Omental fat pad (tissue), 4 donors: Measurements from ENCODE around the gene GATAD2B. TPM values are rescaled to one million over a fixed set of nuclear protein-coding genes. Genes with fewer than 3 reads are reported as not detected.

Experiments
- ATAC-seq: fragments of 150-250 bp; one replicate; pipeline ENCODE4 v1.9.1; 2016; ENCODE audit warnings: mild to moderate bottlenecking, moderate library complexity; ENCODE audit not compliant: low FRiP score
- DNase-seq: peaks from one replicate; pipeline ENCODE4 v3.0.0-alpha.2; 2019; ENCODE audit warnings: low spot score
- total RNA-seq, 4 donors: library from RNA; depleted of rRNA; stranded (reverse); fragments of >200 nt; gene quantifications; one replicate each; pipeline ENCODE4 v1.1.0, GENCODE V29; 2016
- TF ChIP-seq, protein P1 (sequence below), 3 donors: fragments of 450-650 bp; IDR thresholded peaks; one replicate each; pipeline ENCODE4 v1.5.1; 2016 to 2017; ENCODE audit warnings: antibody characterized with exemption in 3 of 3, mild to moderate bottlenecking in 3 of 3, moderate library complexity in 2 of 3

GATAD2B gene
- total RNA-seq, 4 donors from 2014 or later, result 14.3 to 26.2 (median 17.8) TPM

DNA sequence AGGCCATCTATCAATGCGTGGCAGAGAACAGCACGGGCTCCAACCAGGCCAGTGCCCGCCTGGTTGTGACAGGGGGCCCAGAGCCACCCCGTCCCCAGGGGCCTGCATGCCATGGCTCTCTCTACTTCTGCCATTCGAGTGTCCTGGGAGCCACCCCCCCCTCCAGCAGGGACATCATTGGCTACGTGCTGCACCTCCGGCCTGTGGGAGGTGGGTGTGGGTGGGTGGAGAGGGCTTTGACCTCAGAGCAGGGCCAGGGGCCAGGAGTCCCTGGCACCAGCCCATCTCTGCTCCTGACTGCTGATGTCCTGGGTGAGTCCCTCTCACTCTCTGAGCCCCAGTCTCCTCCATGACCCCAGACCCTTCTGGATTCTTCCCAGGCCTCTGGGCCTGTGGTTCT, 122.3 kb downstream of the GATAD2B start:
- no peak for ATAC-seq
- TF ChIP-seq, protein P1, sequence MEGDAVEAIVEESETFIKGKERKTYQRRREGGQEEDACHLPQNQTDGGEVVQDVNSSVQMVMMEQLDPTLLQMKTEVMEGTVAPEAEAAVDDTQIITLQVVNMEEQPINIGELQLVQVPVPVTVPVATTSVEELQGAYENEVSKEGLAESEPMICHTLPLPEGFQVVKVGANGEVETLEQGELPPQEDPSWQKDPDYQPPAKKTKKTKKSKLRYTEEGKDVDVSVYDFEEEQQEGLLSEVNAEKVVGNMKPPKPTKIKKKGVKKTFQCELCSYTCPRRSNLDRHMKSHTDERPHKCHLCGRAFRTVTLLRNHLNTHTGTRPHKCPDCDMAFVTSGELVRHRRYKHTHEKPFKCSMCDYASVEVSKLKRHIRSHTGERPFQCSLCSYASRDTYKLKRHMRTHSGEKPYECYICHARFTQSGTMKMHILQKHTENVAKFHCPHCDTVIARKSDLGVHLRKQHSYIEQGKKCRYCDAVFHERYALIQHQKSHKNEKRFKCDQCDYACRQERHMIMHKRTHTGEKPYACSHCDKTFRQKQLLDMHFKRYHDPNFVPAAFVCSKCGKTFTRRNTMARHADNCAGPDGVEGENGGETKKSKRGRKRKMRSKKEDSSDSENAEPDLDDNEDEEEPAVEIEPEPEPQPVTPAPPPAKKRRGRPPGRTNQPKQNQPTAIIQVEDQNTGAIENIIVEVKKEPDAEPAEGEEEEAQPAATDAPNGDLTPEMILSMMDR (IDR thresholded peaks at IDR 0.05), result no peak
- no peak for DNase-seq

DNA sequence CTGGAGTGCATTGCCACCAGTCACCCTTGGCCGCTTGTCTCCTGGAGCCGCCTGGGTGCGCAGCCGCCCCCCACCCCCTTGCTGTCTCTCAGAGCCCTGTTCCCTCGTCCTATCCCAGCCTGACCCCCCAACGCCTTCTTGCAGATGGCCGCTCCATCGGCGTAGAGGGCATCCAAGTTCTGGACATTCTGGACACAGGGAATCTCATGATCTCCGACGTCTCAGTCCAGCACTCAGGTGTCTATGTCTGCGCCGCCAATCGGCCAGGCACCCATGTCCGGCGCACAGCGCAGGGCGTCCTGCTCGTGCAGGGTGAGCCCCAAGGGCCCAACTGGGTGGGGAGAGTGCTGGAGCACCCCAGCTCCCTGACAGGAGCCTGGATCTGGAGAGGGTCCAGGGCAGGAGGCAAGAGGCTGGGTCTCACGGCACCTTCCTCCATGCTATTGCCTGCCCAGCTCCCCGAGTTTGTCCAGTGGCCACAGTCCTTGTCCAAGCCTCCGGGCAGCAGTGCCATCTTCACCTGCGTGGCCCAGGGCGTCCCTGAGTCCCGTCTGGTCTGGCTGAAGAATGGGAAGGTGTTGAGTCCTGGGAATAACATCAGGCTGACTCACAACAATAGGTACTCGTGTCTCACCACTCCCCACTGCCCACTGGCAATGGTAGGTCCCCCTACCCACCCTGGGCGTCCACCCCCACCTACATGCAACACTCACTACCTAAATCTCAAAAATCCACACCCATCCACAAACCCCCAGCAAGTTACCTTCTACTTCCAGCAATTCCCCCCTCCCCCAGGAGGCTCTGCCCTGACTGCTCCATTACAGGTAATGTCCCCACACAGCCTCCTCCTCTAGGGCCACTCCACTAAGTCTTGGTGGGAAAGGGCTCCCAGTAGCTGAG, 123.0 kb downstream of the GATAD2B start:
- no peak for ATAC-seq
- DNase-seq, result no peak
- TF ChIP-seq, protein P1 (IDR thresholded peaks at IDR 0.05), result no peak

DNA sequence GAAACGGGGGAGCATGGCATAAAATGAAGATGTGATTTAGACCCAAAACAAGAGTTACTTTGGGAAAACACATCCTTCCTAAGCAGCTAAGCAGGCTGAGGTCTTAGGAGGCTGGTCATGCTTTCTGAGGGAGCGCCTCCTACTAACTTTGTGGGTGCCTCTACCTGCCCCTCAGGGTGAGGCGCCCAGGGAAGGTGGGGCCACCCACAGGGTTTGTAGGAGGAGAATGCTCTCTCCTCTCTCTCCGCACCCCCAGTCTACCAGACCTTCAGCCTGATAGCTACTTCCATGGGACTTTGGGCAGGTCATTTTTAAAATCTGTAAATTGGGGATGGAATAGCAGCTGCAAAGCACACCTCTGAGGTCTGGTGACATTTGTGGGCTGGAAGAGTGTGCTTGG, 123.8 kb downstream of the GATAD2B start:
- DNase-seq (no peak), ATAC-seq (no peak)
- TF ChIP-seq, protein P1 (IDR thresholded peaks at IDR 0.05), result no peak

DNA sequence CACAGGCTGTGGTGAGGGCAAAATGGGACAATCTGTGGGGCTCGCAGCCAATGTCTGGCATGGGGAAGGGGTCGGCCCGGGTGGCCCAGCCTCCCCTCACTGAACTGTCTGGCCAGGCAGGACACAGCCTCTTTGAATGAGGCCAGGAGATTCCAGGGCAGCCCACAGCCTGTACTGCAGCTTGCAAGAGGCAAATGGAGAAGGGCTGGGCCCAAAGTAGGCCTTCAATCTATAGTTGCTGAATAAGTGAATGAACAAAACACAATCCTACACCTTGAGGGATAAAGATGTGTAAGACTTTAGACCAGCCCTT, 124.3 kb downstream of the GATAD2B start:
- no peak for DNase-seq
- no peak for ATAC-seq
- TF ChIP-seq, protein P1 (IDR thresholded peaks at IDR 0.05), result no peak

DNA sequence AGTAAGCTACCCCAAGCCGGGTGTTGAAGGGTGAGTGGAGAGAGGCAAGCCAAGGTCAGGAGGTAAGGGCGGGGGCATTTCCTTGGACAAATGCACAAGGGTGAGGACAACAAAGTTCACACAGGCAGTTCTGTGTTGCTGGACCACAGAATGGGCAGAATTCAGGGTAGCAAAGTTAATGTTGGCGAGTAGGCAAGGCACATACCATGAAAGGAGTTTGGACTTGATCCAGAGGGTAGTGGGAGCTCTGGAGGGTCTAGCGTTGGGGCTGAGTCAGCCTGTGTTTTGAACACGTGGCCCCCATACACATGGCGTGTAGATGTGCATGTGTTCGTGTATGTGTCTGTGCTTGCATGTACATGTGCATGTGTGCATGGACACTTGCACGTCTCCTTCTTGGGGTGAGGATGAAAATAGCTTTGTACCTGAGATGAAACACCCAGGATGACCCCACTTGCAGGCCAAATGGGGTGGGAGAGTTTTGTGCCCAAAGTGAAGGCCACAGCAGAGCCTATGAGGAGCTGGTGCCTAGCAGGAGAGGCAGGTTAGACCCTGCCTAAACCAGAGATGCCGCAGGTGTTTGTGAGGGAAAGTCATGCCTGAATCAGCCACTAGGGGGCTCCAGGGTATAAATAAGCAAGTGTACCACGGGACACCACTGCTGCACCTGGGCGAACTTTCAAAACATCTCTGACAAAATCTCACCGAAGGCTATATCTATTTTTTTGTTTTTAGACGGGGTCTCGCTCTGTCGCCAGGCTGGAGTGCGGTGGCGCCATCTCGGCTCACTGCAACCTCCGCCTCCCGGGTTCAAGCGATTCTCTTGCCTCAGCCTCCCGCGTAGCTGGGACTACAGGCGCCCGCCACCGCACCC, 125.7 kb downstream of the GATAD2B start:
- peak; percentile 57 for ATAC-seq
- TF ChIP-seq, protein P1 (IDR thresholded peaks at IDR 0.05), result peak in 2 of 3 donors; percentile 42 to 74
- peak; percentile 98 for DNase-seq

DNA sequence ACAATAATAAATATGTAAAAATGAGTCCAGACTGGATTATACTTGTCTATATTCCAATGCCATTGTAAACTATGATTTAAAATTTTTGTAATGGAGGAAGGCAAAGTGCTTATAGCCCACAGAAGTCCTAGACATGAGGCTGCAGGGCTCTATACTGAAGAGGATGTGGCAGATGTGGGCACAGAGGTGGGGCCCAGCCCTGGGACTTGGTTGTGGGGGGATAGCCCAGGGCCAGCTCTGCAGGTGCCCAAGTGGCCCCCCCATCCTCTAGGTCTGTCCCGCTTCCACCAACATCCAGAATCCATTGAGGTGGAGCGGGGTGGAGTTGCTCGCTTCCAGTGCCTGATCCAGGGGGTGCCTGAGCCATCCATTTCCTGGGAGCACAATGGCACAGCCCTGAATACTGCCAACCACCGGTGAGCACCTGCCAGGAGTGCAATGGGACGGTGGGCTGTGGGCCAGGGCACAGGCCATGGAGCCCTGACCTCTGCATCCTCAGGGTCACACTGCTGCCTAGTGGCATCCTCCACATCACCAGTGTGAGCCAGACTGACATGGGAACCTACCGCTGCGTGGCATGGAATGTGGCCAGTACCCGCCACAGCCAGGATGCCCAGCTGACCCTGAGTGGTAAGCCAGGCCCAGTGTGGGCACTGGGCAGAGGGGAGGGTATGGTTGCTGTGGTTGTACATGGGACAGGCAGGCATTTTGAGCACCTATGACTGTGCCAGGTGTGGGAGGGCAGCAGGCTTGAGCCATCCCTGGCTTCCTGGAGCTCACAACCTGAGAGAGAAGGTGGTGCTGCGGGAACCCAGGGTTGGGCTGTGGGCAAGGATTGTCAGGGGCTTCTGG, 126.6 kb downstream of the GATAD2B start:
- TF ChIP-seq, protein P1 (IDR thresholded peaks at IDR 0.05), result no peak
- DNase-seq (no peak), ATAC-seq (no peak)
